IPS-20b (cell line): ENCODE measurements around the gene KLHL17.

Source experiments
- H3K27ac ChIP-seq: one replicate; pipeline ENCODE4 v1.5.1; 2013; ENCODE audit warnings: low read length
- H3K27me3 ChIP-seq: 2 replicates; pipeline ENCODE4 v1.6.1; 2013; ENCODE audit warnings: mild to moderate bottlenecking, low read length, inconsistent platforms; ENCODE audit not compliant: insufficient read depth
- H3K36me3 ChIP-seq: 2 replicates; pipeline ENCODE4 v1.6.1; 2013; ENCODE audit warnings: low read depth, mild to moderate bottlenecking, inconsistent platforms, low read length, moderate library complexity; ENCODE audit not compliant: insufficient read depth
- H3K4me1 ChIP-seq: 2 replicates; pipeline ENCODE4 v1.6.1; 2013; ENCODE audit warnings: mild to moderate bottlenecking, control low read depth, inconsistent platforms, low read length, moderate library complexity; ENCODE audit not compliant: insufficient read depth
- H3K4me3 ChIP-seq: 2 replicates; pipeline ENCODE4 v1.5.1; 2013; ENCODE audit warnings: mild to moderate bottlenecking, low read length, inconsistent platforms
- H3K9ac ChIP-seq: 2 replicates; pipeline ENCODE4 v1.6.1; 2013; ENCODE audit warnings: low read depth, mild to moderate bottlenecking, inconsistent platforms, low read length, moderate library complexity
- H3K9me3 ChIP-seq: 2 replicates; pipeline ENCODE4 v1.6.1; 2013; ENCODE audit warnings: mild to moderate bottlenecking, low read depth, low read length, inconsistent platforms; ENCODE audit not compliant: insufficient read depth

Gene KLHL17

GRCh38 chr1:917076-917459 is 43.3 kb upstream of the KLHL17 start:
- Histone ChIP-seq H3K4me3 (no peak overlapping the region), H3K9me3 (no peaks in the 10 kb centered on the region), H3K27me3 (peaks cover 98% of the 10 kb centered on the region), H3K27ac (no peak overlapping the region), H3K36me3 (no peaks in the 10 kb centered on the region), H3K9ac (no peak overlapping the region), H3K4me1 (no peaks in the 10 kb centered on the region; the same call in 1 of the 2 replicates)

DNA sequence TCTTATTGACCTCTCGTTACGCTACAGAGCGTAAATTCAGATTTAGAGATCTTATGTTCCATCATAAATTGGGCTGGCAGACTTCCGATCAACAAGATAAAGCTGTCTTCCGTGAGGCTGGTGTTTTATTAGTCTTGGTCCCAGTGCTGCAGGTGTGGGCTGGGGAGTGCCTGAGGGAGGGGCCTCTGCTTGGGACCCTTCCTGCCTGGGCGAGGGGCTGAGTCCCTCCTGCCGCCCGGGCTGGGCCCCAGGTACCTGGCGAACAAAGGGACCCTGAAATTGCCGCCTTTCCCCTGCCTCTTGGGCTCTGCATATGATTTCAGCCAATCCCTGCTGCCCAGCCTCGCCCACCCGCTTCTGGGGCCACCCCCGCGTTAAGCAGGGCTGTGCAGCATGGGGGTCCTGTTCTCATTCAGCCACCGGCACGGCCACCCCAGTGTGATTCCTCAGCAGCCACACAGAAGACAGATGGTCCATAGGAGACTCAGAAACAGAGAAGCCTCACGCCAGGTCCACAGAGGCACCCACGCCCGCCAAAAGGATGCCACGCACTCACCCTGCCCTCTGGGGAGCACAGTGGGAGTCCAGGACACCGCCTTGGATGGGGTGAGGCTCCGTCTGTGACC is 42.8 kb upstream of the KLHL17 start:
- Histone ChIP-seq H3K4me1 (no peaks in the 10 kb centered on the region; the same call in 1 of the 2 replicates), H3K27ac (no peak overlapping the region), H3K9me3 (no peaks in the 10 kb centered on the region), H3K27me3 (peaks cover 98% of the 10 kb centered on the region), H3K4me3 (no peak overlapping the region), H3K9ac (no peak overlapping the region), H3K36me3 (no peaks in the 10 kb centered on the region)

DNA sequence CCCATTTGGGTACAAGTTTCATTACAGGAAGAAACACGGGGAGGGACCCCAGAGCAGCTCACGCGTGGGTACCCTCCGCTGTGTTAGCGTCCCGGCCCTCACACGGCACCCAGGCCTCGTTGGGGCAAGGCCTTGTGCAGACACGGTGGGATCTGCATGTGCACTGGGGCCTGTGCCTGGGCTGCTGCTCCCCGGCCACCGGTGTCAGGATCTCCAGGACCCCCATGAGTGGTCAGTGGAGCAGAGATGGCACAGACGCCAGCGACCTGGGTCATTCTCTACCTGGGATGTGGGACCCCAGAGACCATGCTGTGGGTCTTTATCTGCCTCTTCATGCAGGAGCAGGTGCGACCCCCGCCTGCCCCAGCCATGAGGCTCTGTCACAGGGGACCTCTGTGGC is 42.0 kb upstream of the KLHL17 start:
- no peaks in the 10 kb centered on the region for H3K36me3 ChIP-seq
- no peak overlapping the region for H3K4me3 ChIP-seq
- H3K9me3 ChIP-seq, result no peaks in the 10 kb centered on the region
- H3K9ac ChIP-seq, result no peak overlapping the region
- no peaks in the 10 kb centered on the region; the same call in 1 of the 2 replicates for H3K4me1 ChIP-seq
- peaks cover 98% of the 10 kb centered on the region for H3K27me3 ChIP-seq
- H3K27ac ChIP-seq, result no peak overlapping the region

GRCh38 chr1:918843-919242 is 41.5 kb upstream of the KLHL17 start:
- Histone ChIP-seq H3K36me3 (no peaks in the 10 kb centered on the region), H3K4me1 (no peaks in the 10 kb centered on the region; the same call in 1 of the 2 replicates), H3K9ac (no peak overlapping the region), H3K27me3 (peaks cover 98% of the 10 kb centered on the region), H3K9me3 (no peaks in the 10 kb centered on the region), H3K27ac (no peak overlapping the region), H3K4me3 (no peak overlapping the region)

DNA sequence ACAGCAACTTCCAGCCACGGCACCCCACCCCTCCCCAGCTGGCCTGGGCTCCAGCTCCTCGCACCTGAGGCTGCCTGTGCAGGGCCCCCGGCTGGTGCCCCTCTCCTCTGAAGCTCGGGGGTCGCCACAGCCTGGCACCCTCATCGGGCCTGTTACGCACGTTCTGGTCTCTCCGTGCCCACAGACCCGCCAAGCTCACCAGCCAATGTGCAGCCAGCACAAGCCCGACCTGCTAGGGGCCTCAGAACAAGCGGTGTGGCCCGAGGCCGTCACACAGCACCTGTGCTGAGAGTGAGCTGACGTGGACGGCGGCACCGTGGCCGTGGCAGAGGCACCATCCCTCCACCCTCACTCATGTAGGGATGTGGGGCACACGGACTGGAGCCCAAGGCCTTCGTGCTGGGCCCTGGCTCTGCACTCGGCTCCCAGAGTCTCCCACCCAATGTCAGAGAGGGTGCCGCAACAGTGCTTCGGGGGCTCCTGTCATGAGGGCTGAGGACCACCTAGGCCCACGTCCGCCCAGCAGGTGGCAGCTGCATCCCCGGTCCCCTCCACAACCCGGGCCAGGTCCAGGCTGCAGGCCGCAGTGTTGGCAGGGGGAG is 41.0 kb upstream of the KLHL17 start:
- no peak overlapping the region for H3K4me3 ChIP-seq
- H3K9me3 ChIP-seq, result no peaks in the 10 kb centered on the region
- H3K27me3 ChIP-seq, result peaks cover 98% of the 10 kb centered on the region
- no peaks in the 10 kb centered on the region; the same call in 1 of the 2 replicates for H3K4me1 ChIP-seq
- H3K9ac ChIP-seq, result no peak overlapping the region
- no peaks in the 10 kb centered on the region for H3K36me3 ChIP-seq
- H3K27ac ChIP-seq, result no peak overlapping the region

- Histone ChIP-seq H3K4me3 (no peak overlapping the region), H3K36me3 (no peaks in the 10 kb centered on the region), H3K27me3 (peaks cover 98% of the 10 kb centered on the region), H3K4me1 (no peaks in the 10 kb centered on the region; the same call in 1 of the 2 replicates), H3K9me3 (no peaks in the 10 kb centered on the region), H3K27ac (no peak overlapping the region), H3K9ac (no peak overlapping the region)
These were observed 40.4 kb upstream of the KLHL17 start for GRCh38 chr1:920010-920409.

GRCh38 chr1:920521-920920 is 39.9 kb upstream of the KLHL17 start:
- H3K27ac ChIP-seq, result no peak overlapping the region
- H3K9me3 ChIP-seq, result no peaks in the 10 kb centered on the region
- peaks cover 98% of the 10 kb centered on the region for H3K27me3 ChIP-seq
- H3K4me3 ChIP-seq, result peak overlapping the region; percentile 12; the same call in 1 of the 2 replicates
- no peak overlapping the region for H3K9ac ChIP-seq
- no peaks in the 10 kb centered on the region for H3K36me3 ChIP-seq
- H3K4me1 ChIP-seq, result no peaks in the 10 kb centered on the region; the same call in 1 of the 2 replicates

DNA sequence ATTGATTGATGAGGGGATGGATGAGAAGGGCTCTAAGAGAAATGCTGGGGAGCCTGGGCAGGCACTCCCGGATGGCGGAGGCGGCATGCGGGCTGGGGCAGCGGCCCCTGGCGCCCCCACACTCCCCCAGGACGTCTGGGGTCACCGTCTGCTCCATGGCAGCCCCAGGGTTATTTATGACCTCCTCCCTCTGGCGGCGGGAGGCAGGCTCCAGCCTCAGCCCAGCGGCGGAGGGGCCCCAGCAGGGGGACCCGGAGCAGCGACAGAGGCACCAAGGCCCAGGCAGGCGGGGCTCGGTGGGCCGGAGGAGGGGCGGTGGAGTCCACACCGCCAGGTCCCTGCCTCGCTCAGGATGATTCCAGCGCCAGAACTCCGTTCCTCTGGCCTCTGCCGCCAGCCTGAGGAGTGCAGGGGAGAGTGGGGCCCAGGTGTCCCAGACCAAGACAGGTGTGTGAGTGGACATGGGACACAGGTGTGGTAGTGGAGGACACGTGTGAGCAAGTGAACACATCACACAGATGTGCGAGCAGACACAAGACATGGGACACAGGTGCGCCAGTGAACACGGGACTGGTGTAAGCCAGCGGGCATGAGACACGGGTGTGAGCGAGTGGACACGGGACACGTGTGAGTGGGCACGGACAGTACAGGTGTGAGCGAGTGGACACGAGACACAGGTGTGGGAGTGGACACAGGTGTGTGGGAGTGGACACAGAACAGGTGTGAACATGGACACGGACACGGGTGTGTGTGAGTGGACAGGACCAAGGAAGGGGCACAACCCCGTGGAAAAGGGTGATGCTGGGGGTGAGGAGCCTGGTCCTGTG is 39.2 kb upstream of the KLHL17 start:
- no peaks in the 10 kb centered on the region for H3K9me3 ChIP-seq
- no peaks in the 10 kb centered on the region for H3K36me3 ChIP-seq
- H3K9ac ChIP-seq, result no peak overlapping the region
- H3K27me3 ChIP-seq, result peaks cover 98% of the 10 kb centered on the region
- H3K4me3 ChIP-seq, result peak overlapping the region; percentile 12; the same call in 1 of the 2 replicates
- no peak overlapping the region for H3K27ac ChIP-seq
- H3K4me1 ChIP-seq, result no peaks in the 10 kb centered on the region; the same call in 1 of the 2 replicates

- H3K4me1 ChIP-seq, result no peaks in the 10 kb centered on the region; the same call in 1 of the 2 replicates
- H3K36me3 ChIP-seq, result no peaks in the 10 kb centered on the region
- no peak within 1 kb of the TSS for H3K27ac ChIP-seq
- H3K4me3 ChIP-seq, result peak within 1 kb of the TSS; percentile 43; the same call in 1 of the 2 replicates
- no peaks in the 10 kb centered on the region for H3K9me3 ChIP-seq
- H3K27me3 ChIP-seq, result peaks cover 100% of the 10 kb centered on the region
- H3K9ac ChIP-seq, result no peak within 1 kb of the TSS
These were observed 37.0 kb upstream of the KLHL17 start, which contains the start of gene SAMD11 for GRCh38 chr1:923131-923990. SAMD11 (plus strand) TSS chr1:923923; CDS start chr1:924432, 509 bp downstream.

DNA sequence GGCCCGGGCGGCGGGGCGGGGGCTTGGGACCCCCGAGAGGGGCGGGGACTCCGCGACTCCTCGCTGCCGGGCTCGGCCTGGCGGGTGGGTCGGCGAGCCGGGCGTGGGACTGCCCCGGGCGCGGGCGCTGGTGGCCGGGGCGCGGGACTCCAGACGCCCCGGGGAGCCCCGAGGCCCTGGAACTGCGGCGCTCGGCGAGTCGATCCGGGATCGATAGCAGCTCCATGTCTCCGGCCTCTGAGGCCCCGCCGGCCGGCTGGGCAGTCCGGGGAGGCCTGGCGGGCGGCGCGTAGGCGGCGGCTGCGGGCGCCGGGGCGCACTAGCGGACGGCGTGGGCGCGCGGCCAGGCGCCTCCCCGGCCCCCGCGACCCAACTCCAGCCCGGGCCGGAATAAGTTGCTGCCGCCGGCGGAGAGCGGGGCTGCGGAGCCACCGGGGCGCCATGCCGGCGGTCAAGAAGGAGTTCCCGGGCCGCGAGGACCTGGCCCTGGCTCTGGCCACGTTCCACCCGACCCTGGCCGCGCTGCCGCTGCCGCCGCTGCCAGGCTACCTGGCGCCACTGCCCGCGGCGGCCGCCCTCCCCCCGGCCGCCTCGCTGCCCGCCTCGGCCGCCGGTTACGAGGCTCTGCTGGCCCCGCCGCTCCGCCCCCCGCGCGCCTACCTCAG is 36.3 kb upstream of the KLHL17 start:
- Histone ChIP-seq H3K4me3 (no peak overlapping the region; the same call in 1 of the 2 replicates), H3K9me3 (no peaks in the 10 kb centered on the region), H3K27ac (no peak overlapping the region), H3K36me3 (no peaks in the 10 kb centered on the region), H3K4me1 (no peaks in the 10 kb centered on the region; the same call in 1 of the 2 replicates), H3K27me3 (peaks cover 100% of the 10 kb centered on the region), H3K9ac (no peak overlapping the region)
